T-cell (primary cell): ENCODE measurements around the gene MZF1. TPM values are rescaled to one million over a fixed set of nuclear protein-coding genes. Genes with fewer than 3 reads are reported as not detected.

Experiments
- ATAC-seq, 4 experiments: fragments of 200-7000 bp in 3 of 4; fragments of 150-1000 bp in 1 of 4; cut with Tn5 transposase; replicated peaks in 1 of 4; 1 replicate in 3 of 4; 2 replicates in 1 of 4; pipeline ENCODE4 v1.10.0; 2021; ENCODE audit warnings: moderate library complexity in 3 of 4, mild to moderate bottlenecking in 2 of 4, moderate number of reproducible peaks in 1 of 4
- CTCF ChIA-PET, 2 donors: fragments of 300-600 bp; sonication (Branson Sonifier 250); formaldehyde crosslinking; loops; one replicate each; lab custom pipeline; 2022; ENCODE audit warnings: antibody characterized with exemption in 2 of 2; lab: Charles Lee
- POLR2A ChIA-PET, 2 donors: fragments of 300-600 bp; sonication (Branson Sonifier 250); formaldehyde crosslinking; loops; one replicate each; lab custom pipeline; 2022; ENCODE audit warnings: antibody characterized with exemption in 2 of 2; lab: Charles Lee
- DNase-seq, 35 experiments: peaks; one replicate each; pipeline versions ENCODE4 v3.0.0 to v3.0.0-alpha.2; 2013 to 2023
- H3K27ac ChIP-seq: one replicate; pipeline ENCODE4 v1.5.1; 2013; ENCODE audit warnings: low read length
- H3K27me3 ChIP-seq, 2 experiments: replicated peaks in 1 of 2; 1 replicate in 1 of 2; 2 replicates in 1 of 2; pipeline versions ENCODE4 v1.6.1 to v1.7.0; 2013; ENCODE audit warnings: low read length in 1 of 2, mixed read lengths in 1 of 2; ENCODE audit not compliant: control insufficient read depth in 2 of 2, insufficient read depth in 2 of 2; ENCODE audit errors: extremely low read depth in 1 of 2
- H3K36me3 ChIP-seq, 2 donors: 1 replicate in 1 of 2; 2 replicates in 1 of 2; pipeline versions ENCODE4 v1.6.1 to v1.7.0; 2013; ENCODE audit warnings: low read length in 1 of 2; ENCODE audit not compliant: control insufficient read depth in 2 of 2, insufficient read depth in 1 of 2; ENCODE audit errors: extremely low read depth in 1 of 2
- H3K4me1 ChIP-seq, 2 experiments: 1 replicate in 1 of 2; 2 replicates in 1 of 2; pipeline versions ENCODE4 v1.6.1 to v1.7.0; 2013; ENCODE audit warnings: low read length in 2 of 2, mixed read lengths in 1 of 2; ENCODE audit not compliant: insufficient read depth in 2 of 2, control insufficient read depth in 1 of 2; ENCODE audit errors: extremely low read depth in 1 of 2
- H3K4me3 ChIP-seq, 2 donors: 1 replicate in 1 of 2; 2 replicates in 1 of 2; pipeline versions ENCODE4 v1.5.1 to v1.7.0; 2013; ENCODE audit warnings: mild to moderate bottlenecking in 2 of 2, low read length in 1 of 2, moderate library complexity in 1 of 2; ENCODE audit not compliant: control insufficient read depth in 1 of 2; ENCODE audit errors: extremely low read depth in 1 of 2
- H3K9me3 ChIP-seq: 2 replicates; pipeline ENCODE4 v1.7.0; 2013
- H3K27ac Mint-ChIP-seq, 2 donors: one replicate each; pipeline ENCODE4 v1.8.0; 2020 to 2021; ENCODE audit warnings: mild to moderate bottlenecking in 2 of 2, mixed read lengths in 2 of 2
- H3K27me3 Mint-ChIP-seq, 2 donors: one replicate each; pipeline ENCODE4 v1.8.0; 2021 to 2022; ENCODE audit warnings: mixed read lengths in 2 of 2
- H3K36me3 Mint-ChIP-seq: one replicate; pipeline ENCODE4 v1.8.0; 2021; ENCODE audit warnings: mixed read lengths
- H3K4me1 Mint-ChIP-seq, 3 donors: one replicate each; pipeline ENCODE4 v1.8.0; 2020 to 2022; ENCODE audit warnings: mixed read lengths in 3 of 3, mild to moderate bottlenecking in 1 of 3
- H3K4me3 Mint-ChIP-seq, 3 donors: one replicate each; pipeline ENCODE4 v1.8.0; 2020 to 2022; ENCODE audit warnings: mild to moderate bottlenecking in 3 of 3, mixed read lengths in 3 of 3, moderate library complexity in 3 of 3
- H3K9me3 Mint-ChIP-seq, 3 donors: one replicate each; pipeline ENCODE4 v1.8.0; 2020 to 2022; ENCODE audit warnings: mixed read lengths in 3 of 3
- WGBS: methylation state at CpG from one replicate; pipeline ENCODE4 v1.1.5; 2013; ENCODE audit warnings: missing lambda C conversion rate; ENCODE audit not compliant: insufficient coverage; 5-methylcytosine and 5-hydroxymethylcytosine counted together
- total RNA-seq, 35 experiments: library from RNA in 6 of 35; stranded (reverse) in 6 of 35; fragments of 120-200 nt in 1 of 35; gene quantifications; one replicate each; pipeline versions ENCODE4 v1.2.1 to v1.2.4 and lab custom pipeline; 2013 to 2026

MZF1 gene
- total RNA-seq, 5 donors from 2014 or later (not counting 1 experiment from before 2014, with no cell fraction given), result 37.0 to 59.3 (median 47.2) TPM

DNA sequence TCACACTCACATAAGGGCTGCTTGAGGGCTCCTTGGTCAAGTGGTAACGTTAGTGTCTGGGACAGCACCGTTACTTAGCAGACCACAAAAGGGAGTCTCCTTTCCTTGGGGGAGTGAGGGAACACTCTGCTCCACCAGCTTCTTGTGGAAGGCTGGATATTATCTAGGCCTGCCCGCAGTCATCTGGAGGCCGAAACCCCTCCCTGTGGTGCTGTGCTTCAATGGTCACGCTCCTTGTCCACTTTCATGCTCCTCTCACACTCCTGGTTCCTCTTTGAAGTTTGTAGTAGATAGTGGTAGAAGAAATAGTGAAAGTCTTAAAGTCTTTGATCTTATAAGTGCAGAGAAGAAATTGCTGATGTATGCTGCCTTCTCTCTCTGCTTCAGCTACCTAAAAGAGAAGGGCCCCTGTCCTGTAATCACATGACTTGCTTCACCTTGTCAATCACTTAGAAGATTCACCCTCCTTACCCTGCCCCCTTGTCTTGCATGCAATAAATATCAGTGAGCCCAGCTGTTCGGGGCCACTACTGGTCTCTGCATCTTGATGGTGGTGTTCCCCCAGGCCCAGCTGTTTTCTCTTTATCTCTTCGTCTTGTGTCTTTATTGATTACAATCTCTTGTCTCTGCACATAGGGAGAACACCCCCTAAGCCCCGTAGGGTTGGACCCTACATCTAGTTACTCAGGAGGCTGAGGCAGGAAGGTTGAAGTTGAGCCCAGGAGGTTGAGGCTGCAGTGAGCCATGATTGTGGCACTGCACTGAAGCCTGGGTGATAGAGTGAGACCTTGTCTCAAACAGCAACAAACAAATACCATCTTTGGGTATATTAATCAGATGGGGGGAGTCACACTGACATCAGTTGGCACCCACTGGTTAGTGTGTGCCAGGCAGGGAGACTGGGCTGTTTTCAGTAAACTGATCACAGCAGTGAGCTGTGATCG is 11.6 kb upstream of the MZF1 start:
- Histone ChIP-seq H3K27me3 (no peaks in the 10 kb centered on the region), H3K36me3 (peaks cover 0 to 19% of the 10 kb centered on the region in 2 donors), H3K9me3 (no peaks in the 10 kb centered on the region), H3K4me3 (no peak overlapping the region), H3K4me1 (peaks cover 0 to 11% of the 10 kb centered on the region in 2 experiments), H3K27ac (no peak overlapping the region)
- CTCF ChIA-PET, result no interaction called here
- H3K9me3 Mint-ChIP-seq, result no peaks in the 10 kb centered on the region
- H3K27ac Mint-ChIP-seq, result no peak overlapping the region
- no peak overlapping the region for H3K4me3 Mint-ChIP-seq
- WGBS, result 65% methylated on average over 2 of the region's 9 CpGs
- H3K4me1 Mint-ChIP-seq, result peaks cover 7 to 8% (median 8%) of the 10 kb centered on the region in 3 donors
- ATAC-seq (no peak), DNase-seq (no peak)
- H3K36me3 Mint-ChIP-seq, result peaks cover 14% of the 10 kb centered on the region
- POLR2A ChIA-PET, result no interaction called here
- no peaks in the 10 kb centered on the region for H3K27me3 Mint-ChIP-seq

DNA sequence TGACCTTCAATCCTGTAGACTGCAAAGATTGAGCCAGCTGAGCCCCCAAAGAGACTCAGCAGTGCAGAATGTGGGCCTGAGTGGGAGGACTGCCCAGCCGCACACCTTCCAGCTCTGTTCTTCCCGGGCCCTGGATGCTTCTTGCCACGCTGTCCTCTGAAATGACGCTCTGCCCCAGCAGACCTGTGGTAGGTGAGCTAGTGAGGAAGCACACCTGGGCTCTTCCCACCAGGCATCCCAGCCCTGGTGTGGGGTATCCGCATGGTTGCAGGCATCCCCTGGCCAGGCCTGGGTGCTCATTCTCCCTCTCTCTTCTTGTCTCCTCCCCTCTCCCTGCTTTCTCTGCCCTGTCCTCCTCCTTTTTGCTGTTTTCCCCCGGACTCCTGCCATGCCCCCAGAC is 9.8 kb upstream of the MZF1 start:
- Histone ChIP-seq H3K36me3 (peaks cover 0 to 19% of the 10 kb centered on the region in 2 donors), H3K4me3 (no peak overlapping the region), H3K4me1 (peaks cover 0 to 11% of the 10 kb centered on the region in 2 experiments), H3K27ac (no peak overlapping the region), H3K27me3 (no peaks in the 10 kb centered on the region), H3K9me3 (no peaks in the 10 kb centered on the region)
- H3K9me3 Mint-ChIP-seq, result no peaks in the 10 kb centered on the region
- H3K27ac Mint-ChIP-seq, result no peak overlapping the region
- H3K4me3 Mint-ChIP-seq, result no peak overlapping the region
- DNase-seq (no peak), ATAC-seq (no peak)
- ChIA-PET POLR2A (no interaction called here), CTCF (no interaction called here)
- peaks cover 15 to 17% (median 15%) of the 10 kb centered on the region in 3 donors for H3K4me1 Mint-ChIP-seq
- WGBS, result 90% methylated on average over 2 of the region's 6 CpGs
- H3K36me3 Mint-ChIP-seq, result peaks cover 14% of the 10 kb centered on the region
- no peaks in the 10 kb centered on the region for H3K27me3 Mint-ChIP-seq

DNA sequence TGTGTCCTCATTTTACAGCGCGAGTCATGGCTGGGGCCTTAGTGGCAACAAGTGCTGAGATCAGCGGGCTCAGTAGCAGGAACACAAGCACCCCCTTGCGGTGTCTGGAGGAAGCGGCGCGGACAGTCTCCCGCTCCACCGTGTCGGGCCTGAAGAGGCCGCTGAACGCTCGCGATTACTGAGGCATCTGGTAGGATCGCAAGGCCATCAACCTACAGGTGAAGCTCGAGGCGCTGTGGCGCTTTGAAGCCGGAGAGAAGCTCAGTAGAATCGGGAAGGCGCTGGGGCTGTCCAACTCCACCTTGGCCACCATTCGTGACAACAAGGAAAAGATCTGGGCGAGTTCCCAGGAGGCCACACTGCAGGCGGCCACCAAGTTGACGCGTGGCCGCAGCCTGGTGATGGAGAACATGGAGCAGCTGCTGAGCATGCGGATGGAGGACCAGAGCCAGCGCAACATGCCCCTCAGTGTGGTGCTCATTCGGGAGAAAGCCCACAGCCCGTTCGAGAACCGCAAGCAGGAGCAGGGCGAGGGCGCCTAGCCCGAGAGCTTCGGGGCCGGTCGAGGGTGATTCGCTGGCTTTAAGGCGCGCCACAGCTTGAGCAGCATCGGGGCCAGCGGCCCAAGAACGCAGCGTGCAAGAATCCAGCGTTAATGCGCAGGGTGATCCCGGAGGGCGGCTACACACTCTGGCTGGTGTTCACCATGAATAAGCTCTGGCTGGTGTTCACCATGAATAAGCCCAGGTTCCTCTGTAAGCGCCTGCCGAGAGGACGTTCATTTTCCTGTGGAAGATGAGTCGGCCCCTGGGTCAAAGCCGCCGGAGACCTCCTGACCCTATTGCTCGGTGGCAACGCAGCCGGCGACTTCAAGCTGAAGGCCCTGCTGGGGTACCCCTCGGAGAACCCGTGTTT is 8.3 kb upstream of the MZF1 start:
- H3K27ac ChIP-seq, result peak overlapping the region; percentile 52
- 73% methylated on average over 61 of the region's 62 CpGs for whole genome bisulfite sequencing

DNA sequence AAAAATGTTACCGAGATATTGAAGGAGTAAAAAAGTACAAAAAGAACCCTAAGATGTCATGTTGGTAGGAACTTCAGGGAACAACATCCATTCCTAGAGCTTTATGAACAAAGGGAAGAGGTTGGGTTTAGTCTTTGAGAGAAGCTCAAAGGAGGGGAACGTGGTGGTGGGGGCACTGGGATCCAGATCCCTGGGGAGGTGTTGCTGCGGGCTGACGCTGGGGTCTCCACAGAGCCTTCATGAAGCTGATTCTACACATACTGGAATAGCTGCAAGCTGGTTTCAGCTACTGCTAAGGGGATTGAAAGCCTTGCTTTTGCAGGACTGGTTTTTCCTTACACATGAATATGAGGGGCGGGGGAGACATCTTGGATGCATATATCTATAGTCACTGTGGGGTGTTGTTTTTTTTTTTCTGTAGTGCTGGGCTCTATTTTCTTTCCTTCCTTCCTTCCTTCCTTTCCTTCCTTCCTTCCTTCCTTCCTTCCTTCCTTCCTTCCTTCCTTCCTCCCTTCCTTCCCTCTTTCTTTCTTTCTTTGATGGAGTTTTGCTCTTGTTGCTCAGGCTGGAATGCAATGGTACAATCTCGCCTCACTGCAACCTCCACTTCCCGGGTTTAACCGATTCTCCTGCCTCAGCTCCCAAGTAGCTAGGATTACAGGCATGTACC is 6.5 kb upstream of the MZF1 start:
- Histone ChIP-seq H3K27me3 (no peaks in the 10 kb centered on the region), H3K9me3 (no peaks in the 10 kb centered on the region), H3K4me3 (no peak overlapping the region), H3K27ac (no peak overlapping the region), H3K36me3 (peaks cover 0 to 19% of the 10 kb centered on the region in 2 donors), H3K4me1 (peaks cover 2 to 27% of the 10 kb centered on the region in 2 experiments)
- no peak overlapping the region for H3K4me3 Mint-ChIP-seq
- peak overlapping the region in 1 of 2 donors; percentile 40 for H3K27ac Mint-ChIP-seq
- H3K9me3 Mint-ChIP-seq, result no peaks in the 10 kb centered on the region
- H3K4me1 Mint-ChIP-seq, result peaks cover 26 to 27% (median 26%) of the 10 kb centered on the region in 3 donors
- ChIA-PET CTCF (interaction anchor here (0.6 to 1.3 kb wide), 5 partner anchors 49 to 117 kb away, joined by 4 to 6 read pairs (median 5); no protein-coding TSS in a partner anchor), POLR2A (no interaction called here)
- no peak for DNase-seq
- peaks cover 14% of the 10 kb centered on the region for H3K36me3 Mint-ChIP-seq
- no peaks in the 10 kb centered on the region for H3K27me3 Mint-ChIP-seq
- no peak for ATAC-seq
- WGBS, result no CpG with 5 or more reads among the region's 8 CpGs

More for the DNA sequence above, 8.3 kb upstream of the MZF1 start:
- ChIA-PET POLR2A (no interaction called here), CTCF (interaction anchor here (0.6 to 1.6 kb wide), 4 partner anchors 60 to 68 kb away, joined by 3 to 6 read pairs (median 4); no protein-coding TSS in a partner anchor)
- Histone ChIP-seq H3K9me3 (no peaks in the 10 kb centered on the region), H3K27me3 (no peaks in the 10 kb centered on the region), H3K4me3 (no peak overlapping the region), H3K36me3 (peaks cover 0 to 19% of the 10 kb centered on the region in 2 donors), H3K4me1 (peaks cover 0 to 15% of the 10 kb centered on the region in 2 experiments)
- ATAC-seq, result peak; percentile 99 to 100 (median 99)
- Mint-ChIP-seq H3K4me1 (peaks cover 18 to 21% (median 20%) of the 10 kb centered on the region in 3 donors), H3K27me3 (no peaks in the 10 kb centered on the region), H3K27ac (peak overlapping the region; percentile 65 to 69), H3K4me3 (peak overlapping the region in 1 of 3 donors; percentile 29), H3K36me3 (peaks cover 14% of the 10 kb centered on the region), H3K9me3 (no peaks in the 10 kb centered on the region)
- DNase-seq, result peak; percentile 77 to 93 (median 87)

DNA sequence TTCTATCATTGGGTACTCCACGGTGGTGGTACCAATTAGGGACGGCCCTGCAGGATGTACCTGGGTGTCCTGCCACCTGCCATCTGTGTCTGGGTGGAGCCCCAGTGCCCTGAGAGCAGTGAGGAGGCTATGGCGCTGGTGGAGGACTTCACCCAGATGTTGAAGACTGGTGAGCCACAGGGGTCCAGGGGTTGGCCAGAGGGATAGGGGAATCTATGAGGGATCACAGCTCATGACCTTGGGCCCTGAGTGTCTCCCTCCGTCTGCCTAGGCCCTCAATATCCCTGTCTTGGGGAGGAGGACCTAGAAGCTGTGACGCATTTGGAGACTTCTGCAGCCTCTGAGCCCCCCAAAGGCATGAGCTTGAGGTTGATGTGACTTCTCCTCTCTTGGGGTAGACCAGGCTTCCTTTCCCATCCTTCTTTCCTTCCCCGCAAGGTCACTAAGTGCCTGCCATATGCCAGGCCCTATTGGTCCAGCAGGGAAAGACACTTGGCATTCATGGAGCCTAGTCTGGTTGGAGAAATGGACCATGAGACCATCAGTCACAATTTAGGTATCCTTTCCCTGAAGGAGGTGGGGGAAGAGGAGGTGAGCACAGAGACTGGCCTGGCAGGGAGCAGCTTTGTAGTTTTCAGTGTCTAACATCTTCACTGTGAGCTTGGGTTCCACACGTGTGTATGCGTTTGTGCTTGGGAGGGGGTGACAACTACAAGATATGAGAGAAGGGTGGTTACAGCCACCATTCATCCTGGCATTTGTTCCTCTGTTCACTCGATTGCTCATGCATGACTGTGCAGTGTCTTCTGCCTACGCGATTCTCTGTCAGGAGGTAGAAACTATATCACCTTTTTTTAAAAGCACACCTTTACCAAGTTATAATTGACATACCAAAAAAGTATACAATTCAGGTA is 5.1 kb upstream of the MZF1 start:
- POLR2A ChIA-PET, result no interaction called here

More for the DNA sequence above, 5.1 kb upstream of the MZF1 start:
- Histone ChIP-seq H3K27me3 (no peaks in the 10 kb centered on the region), H3K4me3 (no peak overlapping the region), H3K27ac (no peak overlapping the region), H3K9me3 (no peaks in the 10 kb centered on the region), H3K36me3 (peaks cover 0 to 14% of the 10 kb centered on the region in 2 donors), H3K4me1 (peaks cover 9 to 39% of the 10 kb centered on the region in 2 experiments)
- Mint-ChIP-seq H3K27ac (peak overlapping the region in 1 of 2 donors; percentile 11), H3K36me3 (peaks cover 13% of the 10 kb centered on the region), H3K9me3 (no peaks in the 10 kb centered on the region), H3K4me1 (peaks cover 36 to 37% (median 36%) of the 10 kb centered on the region in 3 donors), H3K4me3 (peak overlapping the region in 1 of 3 donors; percentile 3), H3K27me3 (no peaks in the 10 kb centered on the region)
- no peak for ATAC-seq
- CTCF ChIA-PET, result interaction anchor here (1.0 to 1.6 kb wide), 3 partner anchors 57 to 64 kb away, joined by 4 to 6 read pairs (median 5); no protein-coding TSS in a partner anchor
- 100% methylated on average over 1 of the region's 11 CpGs for WGBS
- peak in 1 of 35 experiments; percentile 22 for DNase-seq
